NCI-H748 treated with DMSO at 0.1 percent for 48 hours (cell line): ENCODE results near the gene GPC6.

Source experiments
- DNase-seq: peaks from one replicate; lab custom pipeline; 2025; lab: John Stamatoyannopoulos, UW

Gene GPC6

DNA sequence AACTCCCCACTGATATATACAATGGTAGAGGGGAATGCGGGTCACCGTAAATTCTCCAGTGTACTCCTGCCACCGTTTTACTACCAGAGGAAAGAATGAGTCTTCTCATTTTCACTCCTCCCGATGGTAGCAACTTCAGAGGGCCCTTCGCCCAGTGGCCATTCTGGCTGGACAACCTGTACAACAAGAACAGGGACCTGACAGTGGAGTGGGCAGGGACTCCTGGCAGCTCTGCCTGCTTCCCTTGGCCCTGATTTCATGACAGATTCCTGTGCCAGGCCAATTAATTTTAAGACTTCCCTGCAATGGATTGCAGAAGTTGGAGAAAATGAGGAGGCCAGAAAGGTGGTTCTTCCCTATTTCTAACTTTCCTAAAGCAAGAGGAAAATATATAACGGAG lies 148.9 kb downstream of the GPC6 start:
- no peak for DNase-seq

DNA sequence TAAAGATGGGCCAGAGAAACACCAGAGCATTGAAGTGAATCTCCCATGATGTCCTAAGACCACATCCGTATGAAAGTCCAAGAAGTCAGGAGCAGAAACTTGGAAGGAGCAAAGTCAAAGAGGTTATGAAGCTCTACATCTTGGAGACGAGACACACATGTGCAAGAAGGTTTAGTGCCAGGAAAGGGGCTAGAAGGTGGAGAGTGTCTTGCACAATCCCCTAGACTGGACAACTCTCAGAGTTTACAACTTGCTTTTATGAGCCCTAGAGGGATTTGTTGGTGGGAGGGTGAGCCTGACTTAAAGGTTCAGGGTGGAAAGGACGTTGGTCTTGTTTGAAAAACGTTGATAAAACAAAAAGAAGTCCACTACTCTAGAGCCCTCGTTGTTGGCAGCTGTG lies 150.6 kb downstream of the GPC6 start:
- no peak for DNase-seq

DNA sequence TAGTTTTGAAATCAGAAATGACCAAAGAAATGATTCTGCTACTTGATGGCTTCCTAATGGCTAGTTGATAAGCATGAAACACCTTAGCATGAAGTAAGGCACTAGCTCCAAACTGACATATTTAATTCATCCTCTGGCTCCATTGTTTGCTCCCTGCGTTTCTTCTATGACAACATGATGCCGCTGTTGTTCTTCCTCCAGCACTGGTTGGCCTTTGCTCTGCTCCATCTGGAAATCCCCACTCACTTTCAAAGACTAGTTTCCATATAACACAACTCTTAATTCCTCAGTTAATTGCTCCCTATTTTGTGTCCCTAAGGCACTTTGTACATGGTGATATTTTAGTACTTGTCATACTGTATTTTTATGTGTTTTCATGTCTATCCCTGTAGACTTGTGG lies 151.6 kb downstream of the GPC6 start:
- no peak for DNase-seq

DNA sequence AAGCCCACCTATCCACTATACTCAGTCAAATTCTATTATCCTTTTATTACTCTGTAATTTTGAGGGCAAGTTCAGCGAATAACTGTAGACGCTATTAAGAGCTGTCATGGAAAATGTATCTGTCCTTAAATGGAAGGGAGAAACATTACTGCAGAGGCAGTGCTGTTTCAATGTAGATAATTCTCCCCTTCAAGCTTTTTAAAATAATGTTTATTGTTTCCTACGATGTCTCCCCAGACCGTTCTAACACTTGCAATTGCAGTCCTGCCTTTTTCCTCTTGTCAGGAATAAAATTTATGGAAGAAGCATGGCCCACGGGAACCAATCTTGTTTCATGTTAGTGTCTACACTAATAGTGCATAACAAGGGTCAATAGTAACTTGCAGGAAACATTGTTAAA lies 159.5 kb downstream of the GPC6 start:
- DNase-seq, result no peak

DNA sequence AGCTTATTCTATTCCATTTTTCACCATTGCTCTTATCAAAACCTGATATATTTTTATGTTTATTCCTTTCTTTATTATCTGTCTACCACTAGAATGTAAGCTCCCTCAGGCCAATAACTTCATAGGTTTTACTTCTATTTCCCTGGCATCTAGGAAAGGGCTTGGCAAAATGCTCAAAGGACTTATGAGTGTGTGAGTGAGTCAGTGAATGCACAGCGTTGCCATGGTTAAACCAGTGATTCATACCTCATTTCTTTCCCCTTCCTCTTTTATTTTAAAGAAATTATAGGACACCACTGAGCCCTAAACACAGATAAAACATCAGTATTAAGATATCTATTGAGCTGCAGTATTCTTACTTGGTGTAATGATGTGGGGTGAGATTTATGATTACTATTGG lies 162.1 kb downstream of the GPC6 start:
- DNase-seq, result no peak

DNA sequence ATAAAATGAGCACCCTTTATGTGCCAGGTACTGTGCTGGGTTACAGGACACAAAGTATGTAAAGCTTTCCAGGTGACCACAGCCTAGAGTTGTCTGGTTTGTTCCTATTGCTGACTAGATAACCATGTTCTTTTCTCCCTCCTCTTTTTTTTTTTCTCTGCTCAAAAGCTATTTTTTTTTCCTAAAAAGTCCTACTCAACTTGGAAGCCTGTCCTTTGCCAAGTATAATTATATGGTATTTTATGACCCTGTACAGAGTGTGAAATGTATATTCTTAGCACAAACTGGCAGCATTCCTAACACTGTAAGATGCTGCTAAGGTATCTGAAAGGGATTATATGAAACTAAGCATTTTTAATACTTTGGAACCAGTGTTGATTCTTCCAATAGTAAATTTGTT lies 171.0 kb downstream of the GPC6 start:
- DNase-seq, result no peak

DNA sequence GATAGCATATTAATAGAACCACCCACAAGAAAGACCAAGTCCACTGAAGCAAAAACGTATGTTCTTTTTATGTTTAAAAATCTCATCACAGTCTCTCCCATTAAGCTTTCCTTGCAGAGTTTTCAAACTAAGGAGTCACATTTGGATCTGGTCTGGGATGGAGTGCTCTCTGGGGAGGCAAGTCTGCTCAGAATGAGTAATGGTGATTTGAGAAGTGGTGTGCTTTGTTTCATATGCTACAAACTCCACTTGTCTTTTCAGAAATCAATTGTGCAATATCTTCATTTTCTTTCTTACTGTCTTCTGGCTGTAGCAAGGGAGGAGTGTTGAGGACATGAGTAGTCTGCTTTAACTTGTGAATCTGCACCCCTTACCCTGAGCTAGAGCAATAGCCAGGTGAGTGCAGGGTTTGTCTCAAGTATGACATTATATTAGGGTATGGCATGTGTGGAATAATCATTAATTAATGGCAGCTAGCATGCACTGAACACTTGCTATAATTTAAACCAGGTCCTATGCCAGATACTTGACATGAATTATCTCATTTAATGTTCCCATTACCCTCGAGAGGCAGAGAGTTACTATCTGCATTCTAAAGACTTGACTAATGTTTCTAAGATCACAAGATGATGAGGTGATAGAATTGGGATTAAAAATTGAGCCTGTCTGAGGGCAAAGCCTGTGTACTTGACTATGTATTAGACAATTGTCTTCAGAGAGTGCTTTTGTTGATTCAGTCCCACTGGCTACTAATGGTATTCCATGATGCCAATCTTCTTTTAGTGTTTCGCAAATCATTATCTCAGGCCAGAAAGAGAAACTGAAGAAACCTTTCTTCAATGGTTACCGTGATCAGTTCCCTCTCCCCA lies 171.8 kb downstream of the GPC6 start:
- no peak for DNase-seq

DNA sequence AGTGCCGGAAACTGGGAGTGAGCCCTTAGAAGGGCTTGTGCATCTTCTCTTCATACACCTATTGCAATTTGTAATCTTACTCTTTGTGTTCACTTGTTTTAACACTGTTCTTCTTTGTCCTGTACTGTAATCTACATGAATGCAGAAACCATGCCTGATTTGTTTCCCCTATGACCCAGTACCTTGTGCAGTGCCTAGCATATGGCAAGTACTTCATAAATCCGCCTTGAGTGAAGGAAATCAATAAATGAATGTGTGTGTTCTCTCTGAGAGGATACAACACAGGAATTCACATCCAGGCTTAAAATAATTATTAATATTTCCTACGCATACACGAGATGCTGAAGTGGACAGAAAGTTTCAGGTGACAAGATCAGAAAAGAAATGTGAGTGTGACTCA lies 172.6 kb downstream of the GPC6 start:
- no peak for DNase-seq

DNA sequence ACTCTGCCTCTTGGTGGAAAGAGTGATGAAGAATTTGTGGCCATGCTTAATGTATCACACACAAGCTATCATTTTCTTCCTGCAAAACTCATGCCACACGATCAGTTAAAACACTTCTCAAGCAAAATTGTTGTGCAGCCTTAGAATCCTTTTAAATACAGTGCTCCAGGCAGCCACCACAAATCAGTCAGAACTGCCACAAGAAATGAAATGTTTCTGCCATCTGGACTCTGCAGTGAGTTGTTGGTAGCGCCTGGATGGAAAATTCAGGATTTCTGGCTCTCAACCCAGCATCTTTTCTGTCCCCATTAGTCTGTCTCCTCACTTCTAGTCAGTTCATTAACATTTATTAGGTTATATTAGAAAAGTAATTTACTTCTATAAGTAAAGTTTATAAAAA lies 179.5 kb downstream of the GPC6 start:
- DNase-seq, result no peak

DNA sequence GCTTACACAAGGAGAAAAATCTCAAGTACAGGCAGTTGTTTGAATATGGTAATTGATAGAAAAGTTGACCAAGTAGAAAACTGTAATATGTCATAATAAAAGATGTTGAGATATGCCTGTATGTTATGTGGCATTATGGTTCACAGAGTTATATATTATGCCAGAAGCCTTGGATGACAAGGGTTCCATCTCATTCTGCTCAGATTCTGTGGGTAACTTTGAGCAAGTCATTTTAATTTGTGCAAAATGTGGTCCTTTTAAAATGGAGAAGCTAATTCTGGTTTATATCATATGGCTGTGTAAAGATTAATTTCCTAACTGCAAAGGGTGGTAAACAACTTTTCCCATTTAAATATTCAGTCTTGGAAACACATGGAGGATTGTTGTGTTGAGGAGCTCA lies 180.9 kb downstream of the GPC6 start:
- DNase-seq, result no peak

DNA sequence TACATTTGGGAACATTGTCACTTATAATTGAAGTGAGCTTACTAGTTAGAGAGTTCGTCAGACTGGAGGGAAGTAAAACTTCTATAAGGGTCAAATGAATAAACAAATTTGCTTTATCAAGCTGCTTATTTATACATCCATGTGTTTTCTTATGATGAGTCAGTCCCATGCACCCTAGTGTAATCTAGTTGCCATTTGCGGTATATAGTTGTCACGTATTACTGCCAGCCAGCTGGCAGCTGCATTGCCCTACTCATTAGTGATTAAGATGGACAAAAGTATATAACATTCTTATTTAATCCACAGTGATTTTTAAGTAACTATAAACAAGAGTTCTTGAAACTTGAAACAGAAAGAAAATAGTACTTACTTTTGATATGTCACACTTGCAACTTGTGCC lies 182.4 kb downstream of the GPC6 start:
- DNase-seq, result no peak

DNA sequence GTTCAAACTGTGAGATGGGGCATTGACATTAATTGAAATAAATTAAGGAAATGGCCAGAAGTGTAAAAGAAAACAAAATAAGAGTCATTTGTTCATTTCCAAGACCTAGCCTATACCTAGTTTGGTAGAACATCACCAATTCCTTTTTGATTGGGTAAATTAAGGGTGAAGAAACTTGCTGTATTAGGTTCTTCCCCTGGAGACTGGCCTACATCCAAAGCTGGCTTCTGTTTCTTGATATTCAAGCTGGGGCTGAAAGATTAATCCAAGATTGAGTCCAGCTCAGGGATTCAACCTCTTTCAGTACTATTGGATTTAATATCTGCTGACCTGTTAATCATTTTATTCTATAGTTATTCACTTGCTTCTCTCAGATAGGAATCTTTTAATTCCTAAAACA lies 183.2 kb downstream of the GPC6 start:
- DNase-seq, result no peak

DNA sequence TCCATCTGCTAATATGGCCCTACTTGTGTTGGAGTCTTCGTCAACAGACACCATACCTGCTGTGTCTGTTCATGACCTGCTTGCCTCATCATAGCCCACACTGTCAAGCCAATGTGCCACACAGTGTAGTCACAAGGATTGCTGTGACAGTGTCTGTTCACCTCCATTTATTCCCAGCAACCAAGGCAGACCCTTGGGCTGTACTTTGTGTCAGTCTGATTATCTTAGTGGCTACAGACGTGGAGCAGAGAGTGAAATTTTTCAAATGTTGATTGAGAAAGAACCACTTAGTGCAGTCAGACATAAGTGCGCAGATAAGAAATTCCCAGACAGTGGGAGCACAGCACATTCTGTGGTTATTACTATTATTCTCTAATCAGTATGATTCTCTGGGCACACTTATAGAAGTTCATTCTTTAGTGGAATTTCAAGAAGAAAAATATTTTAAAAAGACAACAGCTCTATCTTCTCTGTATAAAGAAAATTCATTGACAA lies 184.6 kb downstream of the GPC6 start:
- no peak for DNase-seq

DNA sequence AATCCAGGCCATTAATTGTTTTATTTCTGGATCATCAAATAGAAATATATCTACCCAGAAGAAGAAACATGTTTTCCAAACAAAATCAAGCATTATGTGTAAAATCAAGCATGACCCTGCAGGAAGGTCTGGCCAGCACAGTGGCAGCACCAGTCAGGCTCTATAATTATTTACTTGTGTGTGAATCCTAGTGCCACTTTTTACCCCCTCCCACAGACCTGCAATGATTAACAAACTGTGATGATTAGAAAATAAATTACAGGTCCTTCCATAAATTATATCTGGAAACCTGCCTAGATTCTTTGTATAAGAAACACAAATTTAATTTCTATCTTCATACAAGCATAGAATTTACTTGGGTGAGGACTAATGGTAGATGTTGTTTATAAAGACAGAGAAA lies 186.1 kb downstream of the GPC6 start:
- no peak for DNase-seq

DNA sequence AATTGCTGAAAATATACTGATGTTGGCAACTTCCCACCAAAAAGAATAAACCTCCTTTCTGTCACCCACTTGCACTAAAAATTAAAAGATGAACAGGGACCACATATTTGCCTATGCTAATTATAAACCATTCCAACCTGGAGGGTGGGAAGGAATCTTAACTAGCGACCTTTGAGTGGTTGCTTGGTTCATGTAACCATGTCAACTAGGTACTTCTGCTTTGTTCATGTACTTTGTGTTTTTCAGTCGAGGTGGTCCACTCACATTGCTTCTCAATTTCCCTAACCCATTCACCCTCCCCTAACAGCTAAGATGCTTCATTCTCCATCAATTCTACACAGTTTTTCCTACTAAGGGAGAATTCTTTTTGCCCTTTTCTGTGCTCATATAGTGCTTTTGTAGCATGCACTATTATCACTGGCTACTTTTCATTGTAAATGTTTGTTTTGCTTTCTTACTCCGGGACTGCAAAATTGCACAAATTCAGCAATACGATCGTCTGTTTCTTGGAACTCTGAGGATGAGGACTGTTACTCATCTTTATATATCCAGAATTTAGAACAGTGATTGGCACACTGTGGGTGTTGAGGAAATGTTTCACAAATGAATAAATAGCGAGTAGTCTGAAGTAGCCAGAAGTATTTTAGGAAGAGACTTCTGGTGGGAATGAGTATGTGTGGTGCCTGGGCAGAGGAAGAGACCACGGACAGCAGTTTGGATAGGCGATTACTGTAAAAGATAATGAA lies 187.5 kb downstream of the GPC6 start:
- DNase-seq, result no peak

DNA sequence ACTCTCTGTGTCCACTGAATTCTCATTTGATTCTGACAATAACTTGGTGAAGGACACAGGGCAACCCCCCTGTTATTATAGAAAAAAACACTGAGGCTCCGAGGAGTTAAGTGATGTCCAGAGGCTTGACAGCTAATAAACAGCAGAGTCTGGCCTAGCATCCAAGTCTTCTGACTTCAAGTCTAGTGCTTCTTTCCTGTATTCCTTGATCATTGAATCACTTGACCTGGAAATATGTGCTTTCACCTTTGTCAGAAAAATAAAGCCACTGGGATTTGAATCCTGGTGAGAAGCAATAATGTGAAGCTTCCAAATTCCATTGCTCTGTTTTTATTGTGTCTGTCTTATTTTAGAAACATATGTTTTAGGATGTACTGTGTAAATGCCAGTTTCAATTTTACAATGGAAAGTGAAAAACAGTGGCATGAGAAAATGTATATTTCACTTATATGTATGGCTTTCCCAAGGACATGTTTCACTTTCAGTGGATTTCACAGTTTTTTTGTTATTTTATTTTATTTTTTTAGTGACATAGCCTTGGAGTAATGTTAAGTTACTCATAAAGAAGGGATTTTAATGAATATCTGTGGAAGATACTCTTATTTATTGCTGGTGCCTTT lies 190.2 kb downstream of the GPC6 start:
- DNase-seq, result no peak

DNA sequence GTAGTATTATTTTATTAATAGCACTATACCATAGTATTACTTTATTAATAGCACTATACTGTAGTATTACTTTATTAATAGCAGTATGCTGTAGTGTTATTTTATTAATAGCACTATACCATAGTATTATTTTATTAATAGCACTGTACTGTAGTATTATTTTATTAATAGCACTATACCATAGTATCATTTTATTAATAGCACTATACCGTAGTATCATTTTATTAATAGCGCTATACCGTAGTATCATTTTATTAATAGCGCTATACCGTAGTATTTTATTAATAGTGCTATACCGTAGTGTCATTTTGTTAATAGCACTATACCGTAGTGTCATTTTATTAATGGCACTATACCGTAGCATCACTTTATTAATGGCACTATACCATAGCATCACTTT lies 191.8 kb downstream of the GPC6 start:
- DNase-seq, result no peak

DNA sequence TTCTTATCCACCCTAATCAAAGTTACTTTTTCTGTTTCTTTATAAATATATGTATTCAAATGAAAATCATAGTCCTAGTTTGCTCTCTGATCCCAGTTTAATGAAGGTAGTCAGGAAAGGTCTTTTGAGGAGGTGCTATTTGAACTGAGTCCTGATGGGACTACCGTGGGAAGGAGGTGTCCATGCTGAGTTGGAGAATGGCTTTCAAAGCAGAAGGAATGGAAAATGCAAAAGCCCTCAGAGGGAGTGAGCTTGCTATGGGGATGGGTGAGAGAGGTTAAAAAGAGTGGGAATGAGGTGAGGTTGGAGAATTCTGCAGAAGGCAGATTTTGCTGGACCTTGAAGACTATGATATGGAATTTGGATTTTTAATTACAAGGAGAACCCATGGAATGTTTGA lies 193.6 kb downstream of the GPC6 start:
- no peak for DNase-seq

DNA sequence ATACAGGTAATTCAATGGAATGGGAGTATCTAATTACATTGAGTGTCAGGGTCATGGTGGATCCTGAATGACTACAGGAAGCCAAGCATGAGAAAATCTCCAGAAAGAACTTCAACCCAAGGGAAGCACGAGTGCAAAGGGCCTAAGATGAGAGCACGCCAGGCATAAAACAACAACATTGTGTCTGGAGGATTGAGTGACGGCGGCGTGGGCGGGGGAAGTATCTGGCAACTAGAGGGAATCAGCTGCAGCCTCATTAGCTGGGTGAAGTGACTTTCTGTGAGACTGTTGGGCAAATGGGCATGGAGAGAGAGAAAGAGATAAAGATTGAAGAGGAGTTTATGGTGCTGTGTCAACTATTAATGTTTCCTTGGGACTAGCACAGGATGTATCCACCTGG lies 194.3 kb downstream of the GPC6 start:
- no peak for DNase-seq

DNA sequence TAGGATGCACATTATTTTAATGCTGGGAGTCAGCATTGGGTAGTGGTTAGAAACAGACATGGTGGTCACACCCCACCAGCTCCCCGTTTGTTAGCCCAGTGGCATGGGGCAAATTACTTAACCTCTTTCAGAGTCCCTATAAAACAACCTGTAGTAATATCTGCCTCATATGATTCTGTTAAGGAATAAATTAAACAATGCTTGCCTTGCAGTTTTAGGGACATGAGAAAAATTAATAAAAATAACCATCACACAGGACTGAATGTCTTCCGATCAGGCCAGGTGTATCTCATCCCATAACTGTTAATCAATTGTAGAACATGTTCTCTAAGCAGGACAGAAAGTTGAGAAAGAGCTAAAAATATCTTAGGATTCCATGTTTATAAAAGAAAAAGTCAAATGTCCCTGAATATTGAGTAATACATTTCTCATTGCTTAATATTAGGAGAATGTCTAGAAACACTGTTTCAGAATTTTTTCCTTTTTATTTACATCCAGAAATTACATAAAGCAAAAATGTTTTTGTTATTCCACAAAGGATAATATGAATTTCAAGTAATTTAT lies 196.5 kb downstream of the GPC6 start:
- no peak for DNase-seq

DNA sequence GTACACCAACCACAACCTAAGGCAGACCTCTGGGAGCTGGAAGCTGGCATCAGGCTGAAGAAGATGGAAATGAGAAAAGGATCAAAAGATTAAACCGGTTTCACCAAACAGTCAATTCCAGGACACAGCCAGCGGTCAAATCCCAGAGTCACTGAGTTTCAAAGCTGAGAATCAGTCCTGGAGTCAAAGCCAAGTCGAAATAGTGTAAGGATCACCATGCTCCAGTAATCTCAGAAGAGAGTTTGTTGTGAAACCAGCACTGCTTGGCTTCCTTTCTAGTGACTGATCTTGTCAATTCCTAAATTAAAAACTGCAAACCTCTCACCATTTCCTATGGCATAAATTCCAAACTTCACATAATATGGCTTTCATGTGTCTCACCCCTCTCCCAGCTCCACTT lies 198.8 kb downstream of the GPC6 start:
- no peak for DNase-seq

DNA sequence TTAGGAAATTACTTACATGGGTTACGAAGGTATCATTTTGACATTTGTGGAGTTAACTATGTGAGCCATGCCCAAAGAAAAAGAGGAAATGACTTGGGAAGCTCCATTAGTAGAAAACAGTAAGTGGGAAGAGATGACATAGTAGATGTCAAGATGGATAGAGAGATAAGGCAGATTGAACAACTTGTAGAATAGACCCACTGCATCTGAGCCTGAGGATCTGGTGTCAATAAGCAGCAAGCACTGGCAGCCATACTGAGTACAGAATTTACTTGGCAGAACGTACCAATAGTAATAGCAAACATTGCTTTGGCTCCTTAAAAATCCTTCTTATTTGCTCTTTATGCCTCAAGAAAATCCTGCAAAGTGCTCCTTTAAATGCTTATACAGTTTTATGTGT lies 203.8 kb downstream of the GPC6 start:
- DNase-seq, result no peak

DNA sequence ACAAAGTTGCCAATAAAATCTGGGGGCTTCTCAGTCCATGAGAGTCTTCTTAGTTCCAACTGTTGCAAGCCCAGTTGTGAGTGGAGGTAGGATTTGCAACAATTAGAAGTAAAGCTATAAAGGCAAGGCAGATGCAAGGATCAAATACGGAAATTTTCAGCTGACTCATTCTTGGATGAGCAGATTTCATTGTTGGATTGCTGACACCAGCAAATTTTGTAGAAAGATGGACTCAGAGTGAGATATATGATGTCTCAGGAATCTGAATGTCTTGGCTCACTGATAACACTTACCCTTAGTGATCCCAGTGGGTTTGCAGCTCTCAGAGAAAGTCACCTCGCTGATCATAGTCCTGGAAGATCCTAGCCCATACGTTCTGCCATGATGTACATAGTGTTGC lies 209.0 kb downstream of the GPC6 start:
- DNase-seq, result no peak
